SK-N-SH (cell line): Measurements from ENCODE around the gene UNC5B. TPM values are rescaled to one million over a fixed set of nuclear protein-coding genes. Genes with fewer than 3 reads are reported as not detected.
A peak's percentile ranks its signal among the peaks of the same experiment; 100 is the strongest.

ENCODE experiments used
- ELF1 ChIP-seq: IDR thresholded peaks from 2 replicates; pipeline ENCODE4 v1.4.0; 2012
- EP300 ChIP-seq, 2 experiments: IDR thresholded peaks; 2 replicates each; pipeline versions ENCODE4 v1.4.0 to v1.6.1; 2012; ENCODE audit warnings: borderline replicate concordance in 1 of 2, low read depth in 1 of 2, low read length in 1 of 2
- EZH2phosphoT487 ChIP-seq: fragments of 200-600 bp; sonication (generic); IDR thresholded peaks from 2 replicates; pipeline ENCODE4 v1.6.1; 2017; ENCODE audit warnings: low read depth, mixed run types, mild to moderate bottlenecking, antibody characterized with exemption, moderate library complexity, borderline replicate concordance
- GABPA ChIP-seq: IDR thresholded peaks from 2 replicates; pipeline ENCODE4 v1.4.0; 2012; ENCODE audit warnings: low read depth, mild to moderate bottlenecking
- JUND ChIP-seq: IDR thresholded peaks from 2 replicates; pipeline ENCODE4 v1.4.0; 2012
- MEF2A ChIP-seq: IDR thresholded peaks from 2 replicates; pipeline ENCODE4 v1.4.0; 2012; ENCODE audit warnings: low read depth, borderline replicate concordance
- MXI1 ChIP-seq: IDR thresholded peaks from 2 replicates; pipeline ENCODE4 v1.6.1; 2012; ENCODE audit warnings: mild to moderate bottlenecking, low read depth, low read length, improper control_type of control experiment
- NFIC ChIP-seq: IDR thresholded peaks from 2 replicates; pipeline ENCODE4 v1.4.0; 2012; ENCODE audit warnings: borderline replicate concordance
- POLR2AphosphoS5 ChIP-seq: IDR thresholded peaks from 2 replicates; pipeline ENCODE4 v1.6.1; 2012; ENCODE audit warnings: low read depth, low read length
- RAD21 ChIP-seq: IDR thresholded peaks from 2 replicates; pipeline ENCODE4 v1.6.1; 2012; ENCODE audit warnings: mild to moderate bottlenecking, low read length
- REST ChIP-seq: IDR thresholded peaks from 2 replicates; pipeline ENCODE4 v1.6.1; 2012; ENCODE audit warnings: mild to moderate bottlenecking, low read depth, low read length, moderate library complexity
- TAF1 ChIP-seq: IDR thresholded peaks from 2 replicates; pipeline ENCODE4 v1.6.1; 2012; ENCODE audit warnings: low read depth, mild to moderate bottlenecking, low read length, moderate library complexity, borderline replicate concordance
- YY1 ChIP-seq: IDR thresholded peaks from 2 replicates; pipeline ENCODE4 v1.4.0; 2012; ENCODE audit warnings: low read depth, mild to moderate bottlenecking
- polyA plus RNA-seq, 3 experiments: library from polyadenylated mRNA; depleted of rRNA; stranded (reverse); fragments of >200 nt; gene quantifications; 2 replicates each; pipeline ENCODE4 v1.2.3, GENCODE V29; 2012
- TF ChIP-seq, protein P1 (sequence below): IDR thresholded peaks from 2 replicates; pipeline ENCODE4; 2012
- TF ChIP-seq, protein P2 (sequence below): IDR thresholded peaks from 2 replicates; pipeline ENCODE4 v1.4.0; 2012; ENCODE audit warnings: low read depth
- TF ChIP-seq, protein P3 (sequence below): fragments of 200-600 bp; sonication (generic); IDR thresholded peaks from 2 replicates; pipeline ENCODE4 v1.6.1; 2017; ENCODE audit warnings: antibody characterized with exemption, mild to moderate bottlenecking, moderate library complexity

Gene UNC5B
- polyA plus RNA-seq, 1 of the 3 experiments (the other 2 are of a cell fraction): 13.8 TPM

DNA sequence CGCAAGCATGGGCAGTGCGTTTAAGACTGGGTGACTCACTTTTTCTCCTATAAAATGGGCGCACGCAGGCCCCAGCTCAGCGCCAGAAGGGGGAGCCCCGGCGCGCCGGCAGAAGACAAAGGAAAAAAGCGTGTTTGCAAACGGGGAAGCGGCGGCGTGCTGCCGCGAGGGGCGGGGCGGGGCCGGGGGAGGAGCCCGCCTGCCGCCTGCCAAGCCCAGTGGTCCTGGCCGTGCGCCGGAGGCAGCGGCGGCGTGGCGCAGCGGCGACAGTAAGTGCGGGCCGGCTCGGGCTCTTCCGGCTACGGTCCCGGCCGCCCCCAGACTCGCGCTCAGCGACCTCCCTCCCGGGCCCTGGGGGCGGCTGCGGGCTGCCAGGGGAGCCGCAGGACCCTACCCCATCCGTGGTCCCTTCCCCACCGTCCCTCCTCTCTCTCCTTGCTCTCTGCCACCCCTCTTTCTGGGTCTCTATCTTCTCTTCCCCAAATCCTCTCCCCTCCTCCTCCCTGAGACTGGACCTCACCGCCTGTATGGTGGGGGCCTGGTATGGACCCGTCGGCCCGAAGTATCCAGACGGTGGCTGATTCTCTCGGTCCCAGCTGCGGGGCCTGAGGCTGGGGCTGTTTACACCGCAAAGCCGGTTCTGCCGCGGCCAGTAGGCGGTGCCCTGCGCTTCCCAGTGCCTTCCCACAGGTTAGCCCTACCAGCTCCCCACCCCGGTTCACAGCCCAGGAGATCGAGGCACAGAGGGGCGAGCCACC, 106.9 kb downstream of the UNC5B start, which contains the start of gene SLC29A3 (continued):
- TF ChIP-seq REST (no peak), POLR2AphosphoS5 (peak; percentile 41; the same call in 1 of the 2 replicates), MXI1 (peak; percentile 90), EZH2phosphoT487 (no peak), NFIC (no peak), JUND (no peak), ELF1 (peak; percentile 33; the same call in 1 of the 2 replicates), GABPA (no peak), YY1 (0 out of 2 replicates have a peak, but pooled peaks have one; percentile 39), TAF1 (0 out of 2 replicates have a peak, but pooled peaks have one; percentile 17), EP300 (IDR thresholded peaks at IDR 0.05; ENCODE audit: borderline replicate concordance in 1 of 2, low read depth in 1 of 2, low read length in 1 of 2) (no peak), MEF2A (no peak), RAD21 (peak; percentile 66)
- TF ChIP-seq, protein P1, sequence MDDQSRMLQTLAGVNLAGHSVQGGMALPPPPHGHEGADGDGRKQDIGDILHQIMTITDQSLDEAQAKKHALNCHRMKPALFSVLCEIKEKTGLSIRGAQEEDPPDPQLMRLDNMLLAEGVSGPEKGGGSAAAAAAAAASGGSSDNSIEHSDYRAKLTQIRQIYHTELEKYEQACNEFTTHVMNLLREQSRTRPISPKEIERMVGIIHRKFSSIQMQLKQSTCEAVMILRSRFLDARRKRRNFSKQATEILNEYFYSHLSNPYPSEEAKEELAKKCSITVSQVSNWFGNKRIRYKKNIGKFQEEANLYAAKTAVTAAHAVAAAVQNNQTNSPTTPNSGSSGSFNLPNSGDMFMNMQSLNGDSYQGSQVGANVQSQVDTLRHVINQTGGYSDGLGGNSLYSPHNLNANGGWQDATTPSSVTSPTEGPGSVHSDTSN: no peak
- TF ChIP-seq, protein P2, sequence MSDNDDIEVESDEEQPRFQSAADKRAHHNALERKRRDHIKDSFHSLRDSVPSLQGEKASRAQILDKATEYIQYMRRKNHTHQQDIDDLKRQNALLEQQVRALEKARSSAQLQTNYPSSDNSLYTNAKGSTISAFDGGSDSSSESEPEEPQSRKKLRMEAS: peak; percentile 79
- TF ChIP-seq, protein P3, sequence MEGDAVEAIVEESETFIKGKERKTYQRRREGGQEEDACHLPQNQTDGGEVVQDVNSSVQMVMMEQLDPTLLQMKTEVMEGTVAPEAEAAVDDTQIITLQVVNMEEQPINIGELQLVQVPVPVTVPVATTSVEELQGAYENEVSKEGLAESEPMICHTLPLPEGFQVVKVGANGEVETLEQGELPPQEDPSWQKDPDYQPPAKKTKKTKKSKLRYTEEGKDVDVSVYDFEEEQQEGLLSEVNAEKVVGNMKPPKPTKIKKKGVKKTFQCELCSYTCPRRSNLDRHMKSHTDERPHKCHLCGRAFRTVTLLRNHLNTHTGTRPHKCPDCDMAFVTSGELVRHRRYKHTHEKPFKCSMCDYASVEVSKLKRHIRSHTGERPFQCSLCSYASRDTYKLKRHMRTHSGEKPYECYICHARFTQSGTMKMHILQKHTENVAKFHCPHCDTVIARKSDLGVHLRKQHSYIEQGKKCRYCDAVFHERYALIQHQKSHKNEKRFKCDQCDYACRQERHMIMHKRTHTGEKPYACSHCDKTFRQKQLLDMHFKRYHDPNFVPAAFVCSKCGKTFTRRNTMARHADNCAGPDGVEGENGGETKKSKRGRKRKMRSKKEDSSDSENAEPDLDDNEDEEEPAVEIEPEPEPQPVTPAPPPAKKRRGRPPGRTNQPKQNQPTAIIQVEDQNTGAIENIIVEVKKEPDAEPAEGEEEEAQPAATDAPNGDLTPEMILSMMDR: peak; percentile 67
- TF ChIP-seq, all 33 proteins: peak for 14
